GM18517 (cell line): ENCODE results near the gene GPR83.
"Not testable (repeated sequence)": the region's sequence is repeated elsewhere in the genome, so short reads cannot be mapped to it uniquely, and the experiment has no call there.

Experiments used
- ATAC-seq: cut with Tn5 transposase; IDR thresholded peaks from one replicate; pipeline ENCODE4 v1.9.1; 2021; ENCODE audit warnings: mild to moderate bottlenecking, moderate library complexity; ENCODE audit not compliant: unreplicated experiment

Gene GPR83

GRCh38 chr11:94376841-94377240, 24.4 kb downstream of the GPR83 start:
- no peak for ATAC-seq

DNA sequence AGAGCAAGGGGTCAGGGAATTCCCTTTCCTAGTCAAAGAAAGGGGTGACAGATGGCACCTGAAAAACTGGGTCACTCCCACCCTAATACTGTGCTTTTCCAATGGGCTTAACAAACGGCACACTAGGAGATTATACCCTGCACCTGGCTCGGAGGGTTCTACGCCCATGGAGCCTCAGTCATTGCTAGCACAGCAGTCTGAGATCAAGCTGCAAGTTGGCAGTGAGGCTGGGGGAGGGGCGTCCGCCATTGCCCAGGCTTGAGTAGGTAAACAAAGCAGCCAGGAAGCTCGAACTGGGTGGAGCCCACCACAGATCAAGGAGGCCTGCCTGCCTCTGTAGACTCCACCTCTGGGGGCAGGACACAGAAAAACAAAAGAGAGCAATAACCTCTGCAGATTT, 30.6 kb downstream of the GPR83 start:
- not testable (repeated sequence) for ATAC-seq

DNA sequence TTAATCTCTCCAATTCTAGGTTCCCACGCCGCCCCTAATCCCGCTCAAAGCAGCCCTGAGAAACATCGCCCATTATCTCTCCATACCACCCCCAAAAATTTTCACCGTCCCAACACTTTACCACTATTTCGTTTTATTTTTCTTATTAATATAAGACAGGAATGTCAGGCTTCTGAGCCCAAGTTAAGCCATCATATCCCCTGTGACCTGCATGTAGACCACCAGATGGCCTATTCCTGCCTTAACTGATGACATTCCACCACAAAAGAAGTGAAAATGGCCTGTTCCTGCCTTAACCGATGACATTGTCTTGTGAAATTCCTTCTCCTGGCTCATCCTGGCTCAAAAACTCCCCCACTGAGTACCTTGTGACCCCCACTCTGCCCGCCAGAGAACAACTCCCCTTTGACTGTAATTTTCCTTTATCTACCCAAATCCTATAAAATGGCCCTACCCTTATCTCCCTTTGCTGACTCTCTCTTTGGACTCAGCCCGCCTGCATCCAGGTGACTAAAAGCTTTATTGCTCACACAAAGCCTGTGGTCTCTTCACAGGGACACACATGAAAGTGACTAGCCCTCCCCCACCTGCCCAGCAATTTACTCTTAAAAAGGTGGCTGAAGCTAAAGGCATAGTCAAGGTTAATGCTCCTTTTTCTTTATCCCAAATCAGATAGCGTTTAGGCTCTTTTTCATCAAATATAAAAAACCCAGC, 50.2 kb downstream of the GPR83 start:
- not testable (repeated sequence) for ATAC-seq

DNA sequence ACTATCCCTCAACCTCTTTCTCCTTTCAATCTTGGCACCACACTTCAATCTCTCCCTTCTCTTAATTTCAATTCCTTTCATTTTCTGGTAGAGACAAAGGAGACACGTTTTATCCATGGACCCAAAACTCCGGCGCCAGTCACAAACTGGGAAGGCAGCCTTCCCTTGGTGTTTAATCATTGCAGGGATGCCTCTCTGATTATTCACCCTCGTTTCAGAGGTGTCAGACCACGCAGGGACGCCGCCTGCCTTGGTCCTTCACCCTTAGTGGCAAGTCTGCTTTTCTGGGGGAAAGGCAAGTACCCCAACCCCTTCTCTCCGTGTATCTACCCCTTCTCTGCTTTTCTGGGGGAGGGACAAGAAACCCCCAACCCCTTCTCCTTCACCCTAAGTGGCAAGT, 54.9 kb downstream of the GPR83 start:
- ATAC-seq: not testable (repeated sequence)

DNA sequence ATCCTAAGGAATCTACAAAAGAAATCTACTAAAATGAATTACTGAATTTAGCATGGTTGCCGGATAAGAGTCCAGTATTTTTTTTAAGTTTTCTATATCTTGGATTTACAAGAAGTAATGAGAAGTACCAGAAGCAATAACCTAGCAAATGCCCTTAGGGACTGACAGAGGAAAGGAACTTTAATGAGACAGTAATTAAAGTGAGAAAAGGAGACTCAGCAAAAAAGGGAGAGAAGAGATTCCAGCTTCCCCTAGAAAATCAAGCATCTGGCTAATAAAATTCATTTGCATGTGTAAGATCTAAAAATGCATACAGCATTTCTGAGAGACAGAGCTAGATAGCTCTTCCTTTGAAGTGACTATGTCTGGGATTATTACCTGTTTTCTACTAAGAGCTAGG, 57.7 kb downstream of the GPR83 start:
- ATAC-seq: no peak

- no peak for ATAC-seq
Measured at GRCh38 chr11:94342250-94342649, 59.0 kb downstream of the GPR83 start.

- no peak for ATAC-seq
Measured at GRCh38 chr11:94338651-94339050, 62.6 kb downstream of the GPR83 start.

DNA sequence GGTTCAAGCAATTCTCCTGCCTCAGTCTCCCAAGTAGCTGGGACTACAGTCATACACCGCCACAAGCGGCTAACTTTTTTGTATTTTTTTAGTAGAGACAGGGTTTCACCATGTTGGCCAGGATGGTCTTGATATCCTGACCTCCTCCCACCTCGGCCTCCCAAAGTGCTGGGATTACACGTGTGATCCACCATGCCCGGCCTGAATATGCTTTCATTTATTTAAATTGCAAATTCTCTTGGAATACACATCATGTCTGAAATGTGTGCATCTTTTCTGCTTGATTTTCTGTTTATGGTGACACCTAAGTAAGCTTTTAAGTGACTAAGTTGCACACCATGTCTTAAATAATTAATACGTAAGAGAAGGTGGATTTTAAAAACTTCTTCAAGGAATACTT, 65.2 kb downstream of the GPR83 start:
- no peak for ATAC-seq

- no peak for ATAC-seq
Measured at GRCh38 chr11:94332814-94333213, 68.4 kb downstream of the GPR83 start.

DNA sequence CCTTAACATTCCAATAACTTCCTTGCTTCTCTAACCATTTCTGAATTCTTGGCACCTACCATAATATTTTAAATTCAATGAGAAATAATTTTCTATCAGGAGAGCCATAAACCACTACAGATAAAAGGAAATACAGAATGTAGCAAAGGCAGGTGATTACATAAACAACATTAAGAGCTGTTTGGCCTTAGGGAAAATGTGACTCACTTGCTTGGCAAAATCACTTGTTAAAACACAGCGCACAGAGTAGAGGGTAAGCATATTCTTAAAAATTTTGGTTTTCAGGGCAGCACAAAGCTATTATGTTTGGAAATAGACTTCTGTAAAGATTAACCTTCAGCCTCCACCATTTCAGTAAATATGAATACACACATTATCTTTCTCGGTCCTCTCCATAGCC, 70.4 kb downstream of the GPR83 start:
- ATAC-seq: no peak

DNA sequence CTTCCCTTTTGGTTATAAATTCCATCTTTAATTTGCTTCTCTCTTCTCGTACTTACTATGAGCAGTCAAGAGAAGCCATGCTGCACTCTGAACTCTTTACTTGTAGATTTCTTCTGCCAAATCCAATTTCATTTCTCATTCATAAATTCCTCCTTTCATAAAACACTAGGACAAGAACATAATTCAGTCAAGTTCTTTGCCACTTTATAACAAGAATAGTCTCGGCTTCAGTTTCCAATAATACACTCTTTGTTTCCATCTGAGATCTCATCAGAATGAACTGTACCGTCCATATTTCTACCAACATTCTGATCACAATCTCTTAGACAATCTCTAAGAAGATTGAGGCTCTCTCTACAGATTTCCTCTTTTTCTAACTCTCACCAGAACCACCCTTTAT, 71.7 kb downstream of the GPR83 start:
- ATAC-seq: no peak

DNA sequence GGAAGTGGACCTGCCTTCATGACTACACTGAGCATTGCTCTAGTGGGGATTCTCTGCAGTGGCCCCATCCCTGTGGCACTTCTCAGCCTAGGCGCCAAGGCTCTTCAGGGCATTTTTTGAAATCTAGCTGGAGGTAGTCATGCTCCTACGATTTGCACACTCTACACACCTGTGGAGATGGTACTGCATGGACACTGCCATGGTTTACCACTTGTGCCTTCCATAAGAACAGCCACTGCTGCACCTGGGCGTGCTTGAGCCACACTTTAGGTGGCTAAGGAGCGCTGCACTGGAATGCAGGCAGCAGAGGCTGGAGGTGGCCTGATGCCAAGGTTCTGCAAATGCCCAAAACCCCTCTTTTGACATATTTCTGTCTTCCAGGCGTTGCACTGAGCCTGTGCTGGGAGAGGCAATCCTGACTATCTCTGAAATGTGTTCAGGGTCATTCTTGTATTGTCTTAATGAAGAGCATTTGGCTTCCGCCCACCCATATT, 72.6 kb downstream of the GPR83 start:
- ATAC-seq: no peak
